GM21367 (cell line): ENCODE results near the gene NUDT21.
"Not testable (repeated sequence)": the region's sequence is repeated elsewhere in the genome, so short reads cannot be mapped to it uniquely, and the experiment has no call there.

ENCODE experiments used
- ATAC-seq: cut with Tn5 transposase; IDR thresholded peaks from one replicate; pipeline ENCODE4 v1.9.1; 2021; ENCODE audit not compliant: unreplicated experiment

Gene NUDT21

GRCh38 chr16:56380778-56381485, 70.2 kb downstream of the NUDT21 start:
- not testable (repeated sequence) for ATAC-seq
